ENCODE data around the gene MLN.

Gene MLN

GRCh38 chr6:33830635-33831240, 26.9 kb upstream of the MLN start:
- Histone ChIP-seq H3K9me3 (ENCODE audit: insufficient read depth, low read length, severe bottlenecking) (no peaks in the 10 kb centered on the region), H3K4me3 (ENCODE audit: low read depth in 1 of 2, low read length in 2 of 2) (no peak overlapping the region), H3K27ac (ENCODE audit: low read length) (no peak overlapping the region), H3K27me3 (ENCODE audit: insufficient read depth, low read length, poor library complexity) (peaks cover 5% of the 10 kb centered on the region), H4K20me1 (ENCODE audit: insufficient read depth, low read length) (0 out of 2 replicates have a peak, but pooled peaks cover 5% of the 10 kb centered on the region), H3K4me2 (ENCODE audit: insufficient read depth, low read length) (no peak overlapping the region), H3K9ac (ENCODE audit: low read depth, low read length) (no peak overlapping the region), H3K36me3 (ENCODE audit: insufficient read depth, low read length) (no peaks in the 10 kb centered on the region), H3K4me1 (ENCODE audit: insufficient read depth, low read length) (no peaks in the 10 kb centered on the region), H2AFZ (ENCODE audit: low read depth, low read length) (no peak overlapping the region), H3K79me2 (ENCODE audit: insufficient read depth, low read length) (no peaks in the 10 kb centered on the region)
- TF ChIP-seq EZH2 (IDR thresholded peaks at IDR 0.05; ENCODE audit: borderline replicate concordance, low read depth, low read length, severe bottlenecking): no peak
- DNase-seq: no peak
- no peak for ATAC-seq (ENCODE audit: insufficient read depth, low read depth)

GRCh38 chr6:33828764-33829731, 25.2 kb upstream of the MLN start:
- H3K79me2 ChIP-seq (ENCODE audit: insufficient read depth, low read length): no peaks in the 10 kb centered on the region
- H3K9me3 ChIP-seq (ENCODE audit: insufficient read depth, low read length, severe bottlenecking): no peaks in the 10 kb centered on the region
- H3K4me2 ChIP-seq (ENCODE audit: insufficient read depth, low read length): no peak overlapping the region
- H3K9ac ChIP-seq (ENCODE audit: low read depth, low read length): no peak overlapping the region
- H3K27ac ChIP-seq (ENCODE audit: low read length): no peak overlapping the region
- TF ChIP-seq CTCF (IDR thresholded peaks at IDR 0.05; ENCODE audit: borderline replicate concordance, extremely low read depth, low read length, poor library complexity, severe bottlenecking) (no peak), EZH2 (IDR thresholded peaks at IDR 0.05; ENCODE audit: borderline replicate concordance, low read depth, low read length, severe bottlenecking) (no peak)
- H4K20me1 ChIP-seq (ENCODE audit: insufficient read depth, low read length): 0 out of 2 replicates have a peak, but pooled peaks cover 5% of the 10 kb centered on the region
- H2AFZ ChIP-seq (ENCODE audit: low read depth, low read length): no peak overlapping the region
- ATAC-seq (ENCODE audit: insufficient read depth, low read depth) (no peak), DNase-seq (no peak)
- no peaks in the 10 kb centered on the region for H3K36me3 ChIP-seq (ENCODE audit: insufficient read depth, low read length)
- peaks cover 5% of the 10 kb centered on the region for H3K27me3 ChIP-seq (ENCODE audit: insufficient read depth, low read length, poor library complexity)
- no peak overlapping the region for H3K4me3 ChIP-seq (ENCODE audit: low read depth in 1 of 2, low read length in 2 of 2)
- no peaks in the 10 kb centered on the region for H3K4me1 ChIP-seq (ENCODE audit: insufficient read depth, low read length)

GRCh38 chr6:33828452-33828763, 24.6 kb upstream of the MLN start:
- TF ChIP-seq CTCF (IDR thresholded peaks at IDR 0.05; ENCODE audit: borderline replicate concordance, extremely low read depth, low read length, poor library complexity, severe bottlenecking): no peak
- no peak for TF ChIP-seq EZH2 (IDR thresholded peaks at IDR 0.05; ENCODE audit: borderline replicate concordance, low read depth, low read length, severe bottlenecking)
- Histone ChIP-seq H3K36me3 (ENCODE audit: insufficient read depth, low read length) (no peaks in the 10 kb centered on the region), H3K4me3 (ENCODE audit: low read depth in 1 of 2, low read length in 2 of 2) (no peak overlapping the region), H2AFZ (ENCODE audit: low read depth, low read length) (no peak overlapping the region), H3K9me3 (ENCODE audit: insufficient read depth, low read length, severe bottlenecking) (no peaks in the 10 kb centered on the region), H3K79me2 (ENCODE audit: insufficient read depth, low read length) (no peaks in the 10 kb centered on the region), H3K4me2 (ENCODE audit: insufficient read depth, low read length) (no peak overlapping the region), H3K27me3 (ENCODE audit: insufficient read depth, low read length, poor library complexity) (peaks cover 5% of the 10 kb centered on the region), H3K4me1 (ENCODE audit: insufficient read depth, low read length) (no peaks in the 10 kb centered on the region), H3K27ac (ENCODE audit: low read length) (no peak overlapping the region), H3K9ac (ENCODE audit: low read depth, low read length) (no peak overlapping the region), H4K20me1 (ENCODE audit: insufficient read depth, low read length) (0 out of 2 replicates have a peak, but pooled peaks cover 5% of the 10 kb centered on the region)
- ATAC-seq (ENCODE audit: insufficient read depth, low read depth): no peak
- DNase-seq: no peak

All from DND-41 (cell line).